H1 (cell line): ENCODE results near the gene SERGEF. TPM values are rescaled to one million over a fixed set of nuclear protein-coding genes. Genes with fewer than 3 reads are reported as not detected.

Experiments used
- BCL11A ChIP-seq, 2 experiments: IDR thresholded peaks; one replicate each; pipeline ENCODE4 v1.6.1; 2011; ENCODE audit warnings: low read depth in 2 of 2, low read length in 2 of 2, mild to moderate bottlenecking in 2 of 2
- CHD7 ChIP-seq: fragments of 300-600 bp; sonication (generic); IDR thresholded peaks from 2 replicates; pipeline ENCODE4 v1.7.1; 2012; ENCODE audit warnings: low read length, moderate library complexity, mild to moderate bottlenecking, inconsistent platforms; ENCODE audit not compliant: insufficient replicate concordance
- CREB1 ChIP-seq: IDR thresholded peaks from 2 replicates; pipeline ENCODE4 v1.6.1; 2012; ENCODE audit warnings: inconsistent platforms
- GABPA ChIP-seq: IDR thresholded peaks from 2 replicates; pipeline ENCODE4 v1.6.1; 2011; ENCODE audit warnings: mild to moderate bottlenecking, low read length, moderate library complexity, borderline replicate concordance; ENCODE audit not compliant: insufficient read depth
- KDM4A ChIP-seq: IDR thresholded peaks from one replicate; pipeline ENCODE4 v1.7.1; 2012; ENCODE audit warnings: low read depth, mild to moderate bottlenecking, moderate library complexity, low read length, inconsistent platforms; ENCODE audit not compliant: severe bottlenecking
- PHF8 ChIP-seq: fragments of 200-600 bp; sonication (generic); conservative IDR thresholded peaks from 2 replicates; pipeline ENCODE4 v1.7.1; 2012; ENCODE audit warnings: low read depth, mild to moderate bottlenecking, inconsistent platforms, low read length, moderate library complexity
- SIN3A ChIP-seq, 2 experiments: IDR thresholded peaks in 1 of 2; conservative IDR thresholded peaks in 1 of 2; 2 replicates each; pipeline ENCODE4 v1.6.1; 2011 to 2012; ENCODE audit warnings: low read length in 2 of 2, improper control_type of control experiment in 1 of 2, low read depth in 1 of 2, mild to moderate bottlenecking in 1 of 2
- SP2 ChIP-seq: IDR thresholded peaks from 2 replicates; pipeline ENCODE4 v1.6.1; 2012; ENCODE audit warnings: mild to moderate bottlenecking, low read length, inconsistent platforms
- polyA plus RNA-seq, 7 experiments: library from polyadenylated mRNA; depleted of rRNA in 3 of 7; stranded (reverse) in 5 of 7; unstranded in 2 of 7; fragments of >200 nt in 5 of 7; fragments of 200-250 nt in 2 of 7; gene quantifications; 1 replicate in 5 of 7; 2 replicates in 1 of 7; 4 replicates in 1 of 7; pipeline versions ENCODE4 v1.2.1 to v1.2.3, GENCODE V29; 2011 to 2013; ENCODE audit warnings: missing spikeins in 2 of 7, mixed read lengths in 2 of 7
- total RNA-seq: library from RNA; stranded (reverse); fragmentation: NEBNext Ultra II Directional; extraction: Animal tissue kit (Norgen Biotek cat#: 25700); gene quantifications from 2 replicates; pipeline ENCODE4 v1.2.1, GENCODE V29; 2021
- TF ChIP-seq, protein P1 (sequence below), 3 experiments: IDR thresholded peaks; 1 replicate in 2 of 3; 2 replicates in 1 of 3; pipeline versions ENCODE4 v1.5.1 to v1.6.1; 2011; ENCODE audit warnings: low read length in 3 of 3, mild to moderate bottlenecking in 3 of 3, inconsistent platforms in 2 of 3, low read depth in 1 of 3, moderate library complexity in 1 of 3; ENCODE audit not compliant: insufficient read depth in 1 of 3; ENCODE audit errors: control extremely low read depth in 1 of 3

The SERGEF gene
- total and polyA plus RNA-seq, 2 of the 8 experiments (the other 6 are each of a cell fraction or from before 2014, with no cell fraction given), result 16.6 to 28.8 TPM

GRCh38 chr11:17948296-17948695, 64.6 kb downstream of the SERGEF start (continued):
- TF ChIP-seq CHD7 (no peak), BCL11A (IDR thresholded peaks at IDR 0.05; ENCODE audit: low read depth in 2 of 2, low read length in 2 of 2) (no peak), GABPA (no peak), SIN3A (conservative IDR thresholded peaks at IDR 0.05 in 1 of 2, IDR thresholded peaks at IDR 0.05 in 1 of 2; ENCODE audit: low read depth in 1 of 2, low read length in 2 of 2) (no peak), SP2 (no peak), PHF8 (no peak), CREB1 (no peak), KDM4A (no peak)
- TF ChIP-seq, protein P1, sequence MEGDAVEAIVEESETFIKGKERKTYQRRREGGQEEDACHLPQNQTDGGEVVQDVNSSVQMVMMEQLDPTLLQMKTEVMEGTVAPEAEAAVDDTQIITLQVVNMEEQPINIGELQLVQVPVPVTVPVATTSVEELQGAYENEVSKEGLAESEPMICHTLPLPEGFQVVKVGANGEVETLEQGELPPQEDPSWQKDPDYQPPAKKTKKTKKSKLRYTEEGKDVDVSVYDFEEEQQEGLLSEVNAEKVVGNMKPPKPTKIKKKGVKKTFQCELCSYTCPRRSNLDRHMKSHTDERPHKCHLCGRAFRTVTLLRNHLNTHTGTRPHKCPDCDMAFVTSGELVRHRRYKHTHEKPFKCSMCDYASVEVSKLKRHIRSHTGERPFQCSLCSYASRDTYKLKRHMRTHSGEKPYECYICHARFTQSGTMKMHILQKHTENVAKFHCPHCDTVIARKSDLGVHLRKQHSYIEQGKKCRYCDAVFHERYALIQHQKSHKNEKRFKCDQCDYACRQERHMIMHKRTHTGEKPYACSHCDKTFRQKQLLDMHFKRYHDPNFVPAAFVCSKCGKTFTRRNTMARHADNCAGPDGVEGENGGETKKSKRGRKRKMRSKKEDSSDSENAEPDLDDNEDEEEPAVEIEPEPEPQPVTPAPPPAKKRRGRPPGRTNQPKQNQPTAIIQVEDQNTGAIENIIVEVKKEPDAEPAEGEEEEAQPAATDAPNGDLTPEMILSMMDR (IDR thresholded peaks at IDR 0.05; ENCODE audit: control extremely low read depth in 1 of 3, insufficient read depth in 1 of 3, low read depth in 1 of 3, low read length in 3 of 3), result no peak
